ENCODE results near the gene FAM83D.

The FAM83D gene

GRCh38 chr20:38890497-38890818 lies 35.8 kb upstream of the FAM83D start:
- ChIA-PET CTCF (interaction anchor here (1.4 to 3.8 kb wide), 3 partner anchors 11 to 56 kb away, joined by 5 to 16 read pairs (median 5); no protein-coding TSS in a partner anchor), POLR2A (interaction anchor here (0.5 kb wide), 1 partner anchor 73 kb away, joined by 3 read pairs; no protein-coding TSS in a partner anchor)
- H3K27me3 ChIP-seq (replicated peaks in 2 of 5; ENCODE audit: control insufficient read depth in 4 of 5, insufficient read depth in 5 of 5, low read length in 4 of 5): no peaks in the 10 kb centered on the region
- H3K4me1 ChIP-seq (ENCODE audit: control extremely low read depth in 1 of 4, control insufficient read depth in 4 of 4, insufficient read depth in 4 of 4, low read length in 3 of 4): peaks cover 0 to 9% (median 2%) of the 10 kb centered on the region in 4 experiments
- H3K4me3 ChIP-seq (ENCODE audit: control insufficient read depth in 1 of 7, extremely low read depth in 1 of 7, insufficient read depth in 4 of 7, low read depth in 2 of 7, low read length in 6 of 7): no peak overlapping the region
- H3K9me3 ChIP-seq (ENCODE audit: control extremely low read depth in 1 of 5, control insufficient read depth in 4 of 5, insufficient read depth in 2 of 5, low read depth in 1 of 5, low read length in 4 of 5): no peaks in the 10 kb centered on the region
- peaks cover 0 to 1% (median 0%) of the 10 kb centered on the region in 4 experiments for H3K36me3 ChIP-seq (ENCODE audit: control insufficient read depth in 4 of 4, insufficient read depth in 4 of 4, low read length in 3 of 4)
- DNase-seq: no peak
- H3K27ac ChIP-seq (ENCODE audit: insufficient read depth in 1 of 2, low read depth in 1 of 2, low read length in 2 of 2, poor library complexity in 1 of 2, severe bottlenecking in 2 of 2): no peak overlapping the region
- WGBS (ENCODE audit: insufficient coverage): 100% methylated on average over 3 of the region's 3 CpGs

- CTCF ChIA-PET: interaction anchor here (0.6 to 3.8 kb wide), 31 partner anchors 10 to 247 kb away, joined by 3 to 16 read pairs (median 4); no protein-coding TSS in a partner anchor
Measured at GRCh38 chr20:38892091-38892981, 33.9 kb upstream of the FAM83D start.

GRCh38 chr20:38893056-38893564 lies 33.1 kb upstream of the FAM83D start:
- WGBS (ENCODE audit: insufficient coverage): 95% methylated on average over 5 of the region's 6 CpGs

More at GRCh38 chr20:38892091-38892981, 33.9 kb upstream of the FAM83D start:
- Histone ChIP-seq H3K36me3 (ENCODE audit: control insufficient read depth in 4 of 4, insufficient read depth in 4 of 4, low read length in 3 of 4) (peaks cover 0 to 3% (median 0%) of the 10 kb centered on the region in 4 experiments), H3K9me3 (ENCODE audit: control extremely low read depth in 1 of 5, control insufficient read depth in 4 of 5, insufficient read depth in 2 of 5, low read depth in 1 of 5, low read length in 4 of 5) (no peaks in the 10 kb centered on the region), H3K4me1 (ENCODE audit: control extremely low read depth in 1 of 4, control insufficient read depth in 4 of 4, insufficient read depth in 4 of 4, low read length in 3 of 4) (peaks cover 0 to 9% (median 2%) of the 10 kb centered on the region in 4 experiments), H3K4me3 (ENCODE audit: control insufficient read depth in 1 of 7, extremely low read depth in 1 of 7, insufficient read depth in 4 of 7, low read depth in 2 of 7, low read length in 6 of 7) (no peak overlapping the region), H3K27ac (ENCODE audit: insufficient read depth in 1 of 2, low read depth in 1 of 2, low read length in 2 of 2, poor library complexity in 1 of 2, severe bottlenecking in 2 of 2) (no peak overlapping the region), H3K27me3 (replicated peaks in 2 of 5; ENCODE audit: control insufficient read depth in 4 of 5, insufficient read depth in 5 of 5, low read length in 4 of 5) (no peaks in the 10 kb centered on the region)
- DNase-seq: no peak
- POLR2A ChIA-PET: interaction anchor here (1.4 kb wide), 1 partner anchor 87 kb away, joined by 7 read pairs; the partner anchor contains the start of gene PPP1R16B
- 87% methylated on average over 8 of the region's 11 CpGs for WGBS (ENCODE audit: insufficient coverage)

GRCh38 chr20:38893565-38894090 lies 32.6 kb upstream of the FAM83D start:
- peak; percentile 57 to 73 (median 67) for DNase-seq
- Histone ChIP-seq H3K4me3 (ENCODE audit: control insufficient read depth in 1 of 7, extremely low read depth in 1 of 7, insufficient read depth in 4 of 7, low read depth in 2 of 7, low read length in 6 of 7) (no peak overlapping the region), H3K4me1 (ENCODE audit: control extremely low read depth in 1 of 4, control insufficient read depth in 4 of 4, insufficient read depth in 4 of 4, low read length in 3 of 4) (peaks cover 0 to 9% (median 2%) of the 10 kb centered on the region in 4 experiments), H3K36me3 (ENCODE audit: control insufficient read depth in 4 of 4, insufficient read depth in 4 of 4, low read length in 3 of 4) (peaks cover 0 to 3% (median 0%) of the 10 kb centered on the region in 4 experiments), H3K9me3 (ENCODE audit: control extremely low read depth in 1 of 5, control insufficient read depth in 4 of 5, insufficient read depth in 2 of 5, low read depth in 1 of 5, low read length in 4 of 5) (no peaks in the 10 kb centered on the region), H3K27me3 (replicated peaks in 2 of 5; ENCODE audit: control insufficient read depth in 4 of 5, insufficient read depth in 5 of 5, low read length in 4 of 5) (no peaks in the 10 kb centered on the region), H3K27ac (ENCODE audit: insufficient read depth in 1 of 2, low read depth in 1 of 2, low read length in 2 of 2, poor library complexity in 1 of 2, severe bottlenecking in 2 of 2) (no peak overlapping the region)
- ChIA-PET POLR2A (interaction anchor here (1.4 kb wide), 1 partner anchor 89 kb away, joined by 7 read pairs; the partner anchor contains the start of gene PPP1R16B), CTCF (interaction anchor here (0.5 to 3.8 kb wide), 30 partner anchors 9 to 245 kb away, joined by 3 to 16 read pairs (median 4); no protein-coding TSS in a partner anchor)
- 14% methylated on average over 16 of the region's 25 CpGs for WGBS (ENCODE audit: insufficient coverage)

More at GRCh38 chr20:38893056-38893564, 33.1 kb upstream of the FAM83D start:
- POLR2A ChIA-PET: interaction anchor here (1.4 kb wide), 1 partner anchor 88 kb away, joined by 7 read pairs; the partner anchor contains the start of gene PPP1R16B
- Histone ChIP-seq H3K27me3 (replicated peaks in 2 of 5; ENCODE audit: control insufficient read depth in 4 of 5, insufficient read depth in 5 of 5, low read length in 4 of 5) (no peaks in the 10 kb centered on the region), H3K4me1 (ENCODE audit: control extremely low read depth in 1 of 4, control insufficient read depth in 4 of 4, insufficient read depth in 4 of 4, low read length in 3 of 4) (peaks cover 0 to 9% (median 2%) of the 10 kb centered on the region in 4 experiments), H3K36me3 (ENCODE audit: control insufficient read depth in 4 of 4, insufficient read depth in 4 of 4, low read length in 3 of 4) (peaks cover 0 to 3% (median 0%) of the 10 kb centered on the region in 4 experiments), H3K27ac (ENCODE audit: insufficient read depth in 1 of 2, low read depth in 1 of 2, low read length in 2 of 2, poor library complexity in 1 of 2, severe bottlenecking in 2 of 2) (no peak overlapping the region), H3K4me3 (ENCODE audit: control insufficient read depth in 1 of 7, extremely low read depth in 1 of 7, insufficient read depth in 4 of 7, low read depth in 2 of 7, low read length in 6 of 7) (no peak overlapping the region), H3K9me3 (ENCODE audit: control extremely low read depth in 1 of 5, control insufficient read depth in 4 of 5, insufficient read depth in 2 of 5, low read depth in 1 of 5, low read length in 4 of 5) (no peaks in the 10 kb centered on the region)
- CTCF ChIA-PET: interaction anchor here (0.5 to 3.8 kb wide), 30 partner anchors 10 to 248 kb away, joined by 3 to 16 read pairs (median 3); no protein-coding TSS in a partner anchor
- no peak for DNase-seq

GRCh38 chr20:38894091-38894847 lies 31.9 kb upstream of the FAM83D start:
- ChIA-PET POLR2A (interaction anchor here (0.6 kb wide), 1 partner anchor 129 kb away, joined by 3 read pairs; no protein-coding TSS in a partner anchor), CTCF (interaction anchor here (1.0 to 3.8 kb wide), 10 partner anchors 9 to 142 kb away, joined by 3 to 16 read pairs (median 4); no protein-coding TSS in a partner anchor)
- Histone ChIP-seq H3K27me3 (replicated peaks in 2 of 5; ENCODE audit: control insufficient read depth in 4 of 5, insufficient read depth in 5 of 5, low read length in 4 of 5) (no peaks in the 10 kb centered on the region), H3K4me3 (ENCODE audit: control insufficient read depth in 1 of 7, extremely low read depth in 1 of 7, insufficient read depth in 4 of 7, low read depth in 2 of 7, low read length in 6 of 7) (no peak overlapping the region), H3K9me3 (ENCODE audit: control extremely low read depth in 1 of 5, control insufficient read depth in 4 of 5, insufficient read depth in 2 of 5, low read depth in 1 of 5, low read length in 4 of 5) (no peaks in the 10 kb centered on the region), H3K36me3 (ENCODE audit: control insufficient read depth in 4 of 4, insufficient read depth in 4 of 4, low read length in 3 of 4) (peaks cover 0 to 3% (median 0%) of the 10 kb centered on the region in 4 experiments), H3K27ac (ENCODE audit: insufficient read depth in 1 of 2, low read depth in 1 of 2, low read length in 2 of 2, poor library complexity in 1 of 2, severe bottlenecking in 2 of 2) (no peak overlapping the region), H3K4me1 (ENCODE audit: control extremely low read depth in 1 of 4, control insufficient read depth in 4 of 4, insufficient read depth in 4 of 4, low read length in 3 of 4) (peaks cover 0 to 9% (median 2%) of the 10 kb centered on the region in 4 experiments)
- 71% methylated on average over 17 of the region's 30 CpGs for WGBS (ENCODE audit: insufficient coverage)
- DNase-seq: no peak
